OCI-LY1 (cell line): ENCODE data around the gene NCBP1.

Experiments used
- H2AFZ ChIP-seq: fragments of 200-600 bp; sonication (generic), shearing (Covaris generic); 2 replicates; pipeline ENCODE4 v1.6.0; 2014; ENCODE audit warnings: antibody characterized with exemption, mild to moderate bottlenecking, low read length
- H3F3A ChIP-seq: fragments of 200-600 bp; sonication (generic), shearing (Covaris generic); 2 replicates; pipeline ENCODE4 v1.6.0; 2014; ENCODE audit warnings: mild to moderate bottlenecking, antibody characterized with exemption, low read length, moderate library complexity; ENCODE audit not compliant: insufficient read depth
- H3K27ac ChIP-seq: fragments of 200-600 bp; sonication (generic); 2 replicates; pipeline ENCODE4 v1.5.1; 2014; ENCODE audit warnings: low read length, mixed run types, mild to moderate bottlenecking, low read depth; ENCODE audit not compliant: poor library complexity, severe bottlenecking
- H3K27me3 ChIP-seq: fragments of 200-600 bp; sonication (generic); 2 replicates; pipeline ENCODE4 v1.6.0; 2014; ENCODE audit warnings: antibody characterized with exemption, mild to moderate bottlenecking, low read length, moderate library complexity; ENCODE audit not compliant: insufficient read depth
- H3K36me3 ChIP-seq: fragments of 200-600 bp; sonication (generic); 2 replicates; pipeline ENCODE4 v1.6.1; 2014; ENCODE audit warnings: mild to moderate bottlenecking, antibody characterized with exemption, low read length, moderate library complexity, mixed read lengths; ENCODE audit not compliant: insufficient read depth
- H3K4me1 ChIP-seq: fragments of 200-600 bp; sonication (generic); 2 replicates; pipeline ENCODE4 v1.5.1; 2014; ENCODE audit warnings: mild to moderate bottlenecking, low read length, moderate library complexity; ENCODE audit not compliant: insufficient read depth, severe bottlenecking
- H3K4me2 ChIP-seq: fragments of 200-600 bp; sonication (generic), shearing (Covaris generic); 2 replicates; pipeline ENCODE4 v1.6.1; 2014; ENCODE audit warnings: low read length
- H3K4me3 ChIP-seq: fragments of 200-600 bp; sonication (generic); 2 replicates; pipeline ENCODE4 v1.5.1; 2014; ENCODE audit warnings: low read length, low read depth, mild to moderate bottlenecking, mixed read lengths; ENCODE audit not compliant: poor library complexity, severe bottlenecking
- H3K79me2 ChIP-seq: fragments of 200-600 bp; shearing (Covaris generic); 2 replicates; pipeline ENCODE4 v1.6.1; 2016; ENCODE audit warnings: mixed run types, low read length, mixed read lengths; ENCODE audit not compliant: insufficient read depth
- H3K9ac ChIP-seq: fragments of 200-600 bp; sonication (generic), shearing (Covaris generic); 2 replicates; pipeline ENCODE4 v1.6.1; 2014; ENCODE audit warnings: mild to moderate bottlenecking, low read length, mixed read lengths
- H3K9me2 ChIP-seq: fragments of 200-600 bp; sonication (generic), shearing (Covaris generic); 2 replicates; pipeline ENCODE4 v1.6.1; 2014; ENCODE audit warnings: low read depth, mild to moderate bottlenecking, low read length, mixed read lengths
- H3K9me3 ChIP-seq: fragments of 200-600 bp; shearing (Covaris generic); 2 replicates; pipeline ENCODE4 v1.6.1; 2014; ENCODE audit warnings: low read length, mixed read lengths
- H4K20me1 ChIP-seq: fragments of 200-600 bp; sonication (generic), shearing (Covaris generic); 2 replicates; pipeline ENCODE4 v1.6.0; 2016; ENCODE audit warnings: mild to moderate bottlenecking, low read length; ENCODE audit not compliant: insufficient read depth
- CTCF ChIP-seq: fragments of 200-600 bp; sonication (generic), shearing (Covaris generic); IDR thresholded peaks from 2 replicates; pipeline ENCODE4 v1.5.1; 2017; ENCODE audit warnings: mild to moderate bottlenecking, antibody characterized with exemption, low read length, moderate library complexity, mixed read lengths
- EZH2 ChIP-seq: fragments of 200-600 bp; sonication (generic), shearing (Covaris generic); IDR thresholded peaks from 2 replicates; pipeline ENCODE4 v1.8.0; 2017; ENCODE audit warnings: borderline replicate concordance, mixed run types, mild to moderate bottlenecking, antibody characterized with exemption, low read length, moderate library complexity, mixed read lengths

Gene NCBP1

GRCh38 chr9:97668485-97668884 is 34.9 kb downstream of the NCBP1 start:
- H3K4me3 ChIP-seq = no peak overlapping the region
- H4K20me1 ChIP-seq = no peaks in the 10 kb centered on the region
- no peak overlapping the region for H2AFZ ChIP-seq
- H3K79me2 ChIP-seq = no peaks in the 10 kb centered on the region
- H3K4me1 ChIP-seq = no peaks in the 10 kb centered on the region
- H3K27ac ChIP-seq = no peak overlapping the region
- H3F3A ChIP-seq = no peaks in the 10 kb centered on the region
- TF ChIP-seq EZH2 (no peak), CTCF (no peak)
- no peaks in the 10 kb centered on the region for H3K9me3 ChIP-seq
- H3K9me2 ChIP-seq = no peaks in the 10 kb centered on the region
- no peak overlapping the region for H3K4me2 ChIP-seq
- H3K9ac ChIP-seq = no peak overlapping the region
- H3K36me3 ChIP-seq = peaks cover 99% of the 10 kb centered on the region
- no peaks in the 10 kb centered on the region for H3K27me3 ChIP-seq

- TF ChIP-seq EZH2 = no peak
- no peak for TF ChIP-seq CTCF
- Histone ChIP-seq H3K27ac (no peak overlapping the region), H3K4me1 (no peaks in the 10 kb centered on the region), H3K36me3 (peaks cover 99% of the 10 kb centered on the region), H3K9me2 (no peaks in the 10 kb centered on the region), H3K9me3 (no peaks in the 10 kb centered on the region), H2AFZ (no peak overlapping the region), H3K79me2 (no peaks in the 10 kb centered on the region), H3K9ac (no peak overlapping the region), H4K20me1 (no peaks in the 10 kb centered on the region), H3K4me2 (no peak overlapping the region), H3K4me3 (no peak overlapping the region), H3K27me3 (no peaks in the 10 kb centered on the region), H3F3A (no peaks in the 10 kb centered on the region)
Observed at GRCh38 chr9:97670586-97670985, 37.0 kb downstream of the NCBP1 start.

GRCh38 chr9:97672403-97672802 is 38.8 kb downstream of the NCBP1 start:
- H3K9ac ChIP-seq = no peak overlapping the region
- H3F3A ChIP-seq = no peaks in the 10 kb centered on the region
- no peaks in the 10 kb centered on the region for H3K4me1 ChIP-seq
- H3K27ac ChIP-seq = no peak overlapping the region
- H3K9me2 ChIP-seq = no peaks in the 10 kb centered on the region
- no peaks in the 10 kb centered on the region for H3K27me3 ChIP-seq
- no peaks in the 10 kb centered on the region for H3K79me2 ChIP-seq
- no peak overlapping the region for H3K4me2 ChIP-seq
- H3K9me3 ChIP-seq = no peaks in the 10 kb centered on the region
- TF ChIP-seq CTCF (no peak), EZH2 (no peak)
- H3K4me3 ChIP-seq = no peak overlapping the region
- H3K36me3 ChIP-seq = peaks cover 93% of the 10 kb centered on the region
- no peak overlapping the region for H2AFZ ChIP-seq
- H4K20me1 ChIP-seq = no peaks in the 10 kb centered on the region
